ENCODE data around the gene DOCK9.

The DOCK9 gene

DNA sequence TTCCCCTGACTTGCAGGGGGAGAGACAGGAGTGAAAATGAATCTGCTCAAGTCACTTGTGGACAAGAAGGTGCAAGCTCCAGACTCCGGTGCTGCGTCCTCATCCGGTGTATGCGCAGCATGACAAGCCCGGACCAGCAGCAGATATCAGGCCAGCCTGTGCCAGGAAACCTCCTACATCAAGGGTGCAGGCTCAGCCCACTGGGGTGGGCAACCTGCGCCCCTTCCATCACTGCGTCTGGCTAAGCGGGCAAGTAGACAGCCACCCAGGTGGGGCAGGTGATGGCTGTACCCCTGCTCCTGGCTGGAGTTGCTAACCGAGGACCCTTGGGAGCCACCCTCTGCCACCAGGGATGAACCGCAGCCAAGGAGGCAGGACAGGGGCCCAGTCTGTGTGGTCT lies 192.5 kb downstream of the DOCK9 start:
- no peak for DNase-seq

DNA sequence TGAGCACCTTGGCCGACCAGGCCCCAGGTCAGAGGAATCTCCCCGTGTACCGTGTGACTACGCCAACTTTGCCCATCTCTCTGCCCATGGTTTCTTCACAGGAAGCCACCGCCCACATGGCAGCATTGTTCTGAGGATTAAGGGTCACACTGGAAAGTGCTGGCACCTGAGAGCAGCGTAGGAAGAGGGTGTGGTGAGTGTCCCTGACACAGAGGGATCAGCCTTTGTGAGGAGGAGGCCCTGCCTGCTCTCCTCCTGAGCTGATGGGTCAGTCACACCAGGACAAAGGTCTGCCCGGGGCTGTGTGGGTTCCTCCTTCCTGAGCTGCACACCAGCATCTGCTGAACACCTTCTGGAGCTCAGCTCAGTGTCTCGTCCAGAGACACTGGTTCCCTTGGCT lies 193.2 kb downstream of the DOCK9 start:
- DNase-seq: no peak

DNA sequence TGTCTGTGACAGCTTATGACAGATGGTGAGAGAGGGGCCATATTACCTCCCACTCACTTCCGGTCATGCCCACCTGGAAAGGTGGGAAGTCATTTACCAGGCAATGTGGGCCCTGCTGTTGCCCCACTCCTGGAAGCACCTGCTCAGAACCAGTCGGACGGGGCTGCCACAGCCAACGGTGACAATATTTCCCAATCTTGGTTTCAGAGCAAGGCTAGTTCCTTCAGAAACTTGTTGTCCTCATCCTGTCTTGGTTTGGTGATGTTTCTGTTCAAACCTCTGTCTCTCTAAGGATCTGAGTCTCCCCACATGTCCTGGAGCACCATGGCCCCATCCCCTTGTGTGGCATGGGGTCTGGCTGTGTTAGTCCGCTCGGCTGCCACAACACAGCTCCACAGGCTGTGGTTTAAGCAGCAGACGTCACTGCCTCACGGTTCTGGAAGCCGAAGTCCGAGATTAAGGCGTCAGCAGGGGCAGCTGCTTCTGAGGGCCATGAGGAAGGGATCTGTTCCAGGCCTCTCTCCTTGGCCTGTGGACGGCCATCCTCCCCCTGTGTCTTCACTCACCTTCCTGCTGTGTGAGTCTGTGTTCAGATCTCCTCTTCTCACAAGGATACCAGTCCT lies 193.9 kb downstream of the DOCK9 start:
- no peak for DNase-seq

DNA sequence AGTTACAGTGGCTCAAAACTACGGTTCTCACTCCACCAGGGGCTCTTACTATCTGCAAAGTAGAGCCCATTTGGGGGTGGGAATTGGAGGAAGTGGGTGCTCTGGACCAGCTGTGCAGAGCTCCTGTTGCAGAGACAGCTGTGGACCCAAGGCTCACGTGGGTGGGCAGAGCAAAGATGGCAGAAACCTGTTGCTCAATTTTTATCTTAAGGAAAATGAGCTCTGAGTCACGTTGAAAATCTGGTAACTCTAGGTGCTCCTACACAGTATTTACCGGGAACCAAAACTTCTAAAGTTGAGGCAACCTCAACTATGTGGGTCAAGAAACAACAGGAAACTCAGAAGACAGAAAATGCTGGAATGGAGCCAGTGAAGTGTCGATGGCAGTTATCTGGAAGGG lies 195.2 kb downstream of the DOCK9 start:
- DNase-seq: no peak

DNA sequence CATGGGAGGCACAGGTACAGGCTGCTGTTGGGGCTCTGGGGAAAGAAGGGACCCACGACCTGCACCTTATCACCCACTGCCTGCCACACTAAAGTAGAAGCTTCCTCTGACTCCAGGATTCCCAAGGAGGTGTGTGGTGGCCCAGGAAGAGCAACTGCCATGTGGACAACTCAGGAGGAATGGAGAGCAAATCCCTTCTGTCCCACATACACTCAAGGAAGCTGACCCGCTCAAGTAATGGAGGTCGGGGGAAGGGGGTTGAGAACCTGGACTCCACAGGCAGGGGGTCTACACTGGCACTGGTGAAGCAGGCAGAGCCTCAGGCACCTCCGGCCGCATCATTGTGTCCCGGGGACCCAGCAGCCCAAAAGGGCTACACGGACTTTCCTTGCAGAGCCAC lies 196.0 kb downstream of the DOCK9 start:
- no peak for DNase-seq

DNA sequence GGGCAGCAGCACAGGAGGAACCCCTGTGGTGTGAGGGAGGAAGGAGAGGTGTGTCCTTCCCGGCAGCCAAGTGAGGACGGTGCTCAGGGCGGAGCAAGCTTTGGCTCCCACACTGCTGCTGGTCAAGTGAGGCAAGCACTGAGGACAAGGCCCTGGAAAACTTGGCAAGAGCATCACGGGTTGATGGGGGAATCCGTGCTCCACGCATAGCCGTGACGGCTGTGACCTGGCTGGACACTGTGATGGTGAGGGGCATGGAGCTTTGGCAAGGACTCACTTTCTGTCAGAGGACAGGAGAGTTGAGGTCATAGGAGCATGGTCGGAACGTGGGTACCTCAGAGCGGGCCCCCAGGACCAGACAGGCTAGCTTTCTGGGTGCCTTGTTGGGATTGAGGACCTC lies 196.4 kb downstream of the DOCK9 start:
- no peak for DNase-seq

DNA sequence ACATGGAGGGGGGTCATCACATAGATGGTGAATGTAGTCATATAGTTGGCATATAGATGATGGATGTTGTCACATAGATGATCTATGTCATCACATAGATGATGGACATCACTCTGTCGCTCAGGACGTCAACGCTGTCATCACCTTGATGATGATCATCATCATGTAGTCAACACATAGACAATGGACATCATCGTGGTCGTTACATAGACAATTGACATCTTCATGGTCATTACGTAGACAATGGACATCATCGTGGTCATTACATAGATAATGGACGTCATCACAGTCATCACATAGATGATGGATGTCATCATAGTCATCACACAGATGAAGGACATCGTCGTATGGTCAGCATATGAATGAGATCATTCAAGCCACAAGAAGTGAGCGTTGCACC lies 196.8 kb downstream of the DOCK9 start:
- DNase-seq: no peak

DNA sequence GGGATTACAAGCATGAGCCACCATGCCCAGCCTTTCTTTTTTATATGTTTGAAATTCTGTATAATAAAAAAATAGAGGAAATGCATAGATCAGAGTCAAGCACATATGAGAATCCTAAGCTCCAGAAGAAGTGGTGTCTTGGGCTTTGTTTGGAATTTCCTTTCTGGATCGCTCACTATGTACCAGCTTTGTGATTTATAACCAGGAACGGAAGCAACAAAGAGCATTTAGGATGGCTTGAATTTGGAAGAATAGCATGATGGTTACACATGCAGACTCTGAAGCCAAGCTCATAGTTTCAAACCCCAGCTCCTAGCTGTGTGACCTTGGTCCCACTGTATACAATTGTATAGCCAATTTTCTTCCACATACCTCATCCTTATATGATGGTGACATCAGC lies 197.4 kb downstream of the DOCK9 start:
- DNase-seq: no peak

DNA sequence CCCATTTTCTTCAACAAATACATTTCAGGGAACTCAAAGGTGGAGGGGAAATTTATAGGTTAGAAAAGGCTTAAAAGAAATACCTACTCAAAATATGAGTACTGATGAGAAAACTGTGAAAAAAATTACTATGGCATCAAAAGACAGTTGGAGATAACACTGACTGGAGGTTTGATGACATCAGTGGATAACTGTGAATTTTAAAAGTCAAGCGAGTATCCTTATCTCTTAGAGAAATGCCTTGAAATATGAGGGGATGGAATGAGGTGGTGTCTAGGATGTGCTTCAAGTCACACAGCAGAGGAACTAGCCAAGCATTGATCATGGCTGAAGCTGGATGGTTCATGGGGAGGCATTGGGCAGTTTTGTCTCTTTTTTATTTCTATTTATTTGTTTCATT lies 198.2 kb downstream of the DOCK9 start:
- no peak for DNase-seq

DNA sequence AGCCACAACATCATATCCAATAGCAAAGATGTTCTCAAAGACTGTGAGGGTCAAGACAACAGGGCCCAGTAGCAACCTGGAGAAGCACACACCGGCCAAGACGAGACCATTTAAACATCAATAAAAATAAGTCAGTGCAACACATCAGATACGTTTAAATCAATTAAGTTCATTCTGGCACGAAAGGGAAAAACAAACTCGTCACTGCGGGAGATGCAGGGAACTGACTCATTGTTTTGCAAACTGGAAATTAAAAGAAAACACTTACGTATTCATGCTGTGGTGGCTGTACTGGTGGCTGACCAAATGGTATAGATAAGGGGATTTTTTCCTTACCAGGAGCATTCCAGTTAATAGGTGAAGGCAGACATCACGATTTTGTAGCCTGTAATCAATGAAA lies 199.1 kb downstream of the DOCK9 start:
- no peak for DNase-seq

DNA sequence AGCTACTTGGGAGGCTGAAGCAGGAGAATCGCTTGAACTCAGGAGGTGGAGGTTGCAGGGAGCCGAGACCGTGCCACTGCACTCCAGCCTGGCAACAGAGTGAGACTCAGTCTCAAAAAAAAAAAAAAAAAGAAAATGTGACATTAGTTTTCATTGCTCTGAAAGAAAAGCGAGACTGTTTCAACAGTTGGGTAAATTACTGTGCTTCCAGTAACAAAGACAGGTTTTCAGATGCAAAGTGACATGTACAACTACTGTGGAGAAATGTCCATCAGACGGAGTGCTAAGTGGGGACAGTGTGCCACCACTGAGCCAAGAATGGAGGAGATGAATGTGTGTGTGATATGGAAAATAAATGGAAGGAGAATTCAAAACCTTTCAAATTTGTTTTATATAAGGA lies 201.2 kb downstream of the DOCK9 start:
- DNase-seq: no peak

DNA sequence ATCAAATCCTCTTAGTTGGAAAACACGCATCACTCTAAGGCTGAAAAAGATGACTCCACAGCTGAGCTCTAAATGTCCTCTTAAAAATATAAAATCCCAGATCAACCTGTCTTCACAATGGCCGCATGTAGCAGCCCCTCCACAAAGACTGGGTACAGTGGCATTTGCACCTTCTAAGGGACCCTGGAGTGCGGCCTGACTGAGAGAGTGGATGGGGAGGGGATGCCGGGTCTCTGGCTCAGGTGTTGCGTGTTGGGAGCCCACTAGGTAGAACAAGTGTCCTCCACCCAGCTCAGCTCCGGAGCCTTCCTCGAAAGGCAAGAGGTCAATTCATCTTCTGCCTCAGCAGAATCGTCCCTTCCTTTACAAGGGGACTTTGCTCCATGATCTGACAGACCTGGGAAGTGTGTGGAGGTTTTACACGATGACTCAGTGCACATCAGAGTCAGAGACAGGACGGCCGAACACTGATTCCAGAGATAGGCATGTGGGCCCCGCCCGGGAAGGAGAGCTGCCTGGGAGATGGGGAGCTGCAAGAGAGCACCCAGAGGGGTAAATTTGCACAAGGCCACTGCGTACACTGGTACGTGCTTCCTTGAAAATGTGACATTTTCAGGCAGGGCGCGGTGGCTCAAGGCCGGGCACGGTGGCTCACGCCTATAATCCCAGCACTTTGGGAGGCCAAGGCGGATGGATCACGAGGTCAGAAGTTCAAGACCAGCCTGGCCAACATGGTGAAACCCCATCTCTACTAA lies 201.8 kb downstream of the DOCK9 start:
- no peak for DNase-seq

DNA sequence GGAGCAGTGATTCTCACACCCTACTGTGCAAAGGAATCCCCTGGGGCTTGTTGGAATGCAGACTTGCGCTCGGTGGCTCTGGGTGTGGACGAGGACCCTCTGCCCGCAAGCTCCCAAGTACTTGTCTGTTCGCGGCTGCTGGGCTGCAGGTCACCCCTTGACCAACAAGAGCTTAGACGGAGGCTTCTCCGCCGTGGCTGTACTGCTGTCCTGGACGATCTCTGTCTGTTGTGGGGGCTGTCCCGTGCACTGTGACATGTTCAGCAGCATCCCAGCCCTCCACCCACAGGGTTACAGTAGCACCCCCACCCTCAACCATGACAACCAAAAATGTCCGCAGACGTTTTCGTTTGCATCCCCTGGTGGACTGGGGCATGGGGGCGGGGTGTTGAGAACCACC lies 202.5 kb downstream of the DOCK9 start:
- DNase-seq: no peak

DNA sequence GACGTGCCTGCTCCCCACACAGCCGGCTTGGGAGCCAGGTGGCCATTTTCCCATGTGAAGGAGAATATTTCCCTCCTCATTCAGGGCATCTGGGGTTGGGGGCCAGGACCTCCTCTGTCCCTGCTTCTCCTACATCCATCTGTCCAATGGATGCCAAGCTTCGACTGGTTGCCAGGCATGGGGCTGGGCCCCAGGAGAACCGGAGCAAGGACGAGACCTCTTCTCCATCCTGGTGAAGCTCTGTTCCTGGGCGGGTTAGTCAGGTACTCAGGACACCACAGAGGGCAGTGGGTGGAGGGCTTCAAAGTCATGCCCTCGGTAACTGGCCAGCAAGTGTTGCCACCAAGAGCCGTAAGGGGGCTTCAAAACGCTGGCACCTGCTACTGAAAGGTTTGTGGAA lies 203.1 kb downstream of the DOCK9 start:
- no peak for DNase-seq

DNA sequence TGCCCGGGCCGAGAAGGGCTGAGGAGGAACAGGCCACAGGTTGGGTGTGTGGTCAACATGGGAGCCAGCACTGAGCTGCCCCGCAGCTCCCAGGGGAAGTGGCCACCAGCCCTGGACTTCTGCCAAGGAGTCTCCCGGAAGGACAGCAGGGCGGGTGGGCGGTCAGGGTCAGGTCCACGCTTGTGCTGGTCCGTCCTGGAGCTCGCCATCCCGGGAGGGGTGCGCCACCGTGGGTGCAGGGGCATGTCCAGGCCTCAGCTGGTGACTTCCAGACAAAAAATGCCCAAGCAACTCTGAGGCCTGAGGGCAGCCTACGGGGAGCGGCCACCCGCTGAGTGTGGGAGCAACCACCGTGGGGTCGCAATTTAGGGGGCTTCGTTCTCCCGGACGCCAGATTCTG lies 203.9 kb downstream of the DOCK9 start:
- DNase-seq: no peak

DNA sequence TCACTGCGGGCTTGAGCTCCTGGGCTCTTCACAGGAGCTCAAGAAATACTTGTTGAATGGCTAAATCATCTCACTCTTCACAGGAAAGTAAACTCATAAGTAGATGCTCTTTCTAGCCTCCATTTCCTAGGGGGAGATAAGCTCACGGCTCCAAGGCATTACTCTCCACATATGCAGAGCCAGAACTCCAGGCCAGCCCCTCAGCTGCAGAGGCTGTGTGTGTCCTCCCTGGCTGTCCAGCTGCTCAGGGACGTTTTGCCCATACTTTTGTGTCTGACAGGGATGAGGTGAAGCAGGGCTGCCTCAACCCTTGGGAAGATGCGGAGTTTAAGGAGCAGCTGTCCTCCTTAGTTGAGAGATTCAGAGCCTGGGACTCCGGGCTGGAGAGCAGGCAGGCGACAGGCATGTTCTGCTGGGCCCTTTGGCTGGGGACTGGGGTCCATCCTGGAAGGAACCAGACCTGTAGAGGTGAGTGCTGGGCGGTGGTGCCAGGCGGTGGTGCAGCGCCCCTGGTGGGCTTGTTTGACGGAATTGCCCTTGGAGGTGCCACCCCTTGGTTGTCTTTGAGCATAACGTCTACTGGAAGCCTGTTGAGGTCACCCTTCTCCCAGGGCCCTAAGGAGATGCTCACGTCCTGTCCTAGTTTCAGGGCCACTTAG lies 204.9 kb downstream of the DOCK9 start:
- DNase-seq: no peak

DNA sequence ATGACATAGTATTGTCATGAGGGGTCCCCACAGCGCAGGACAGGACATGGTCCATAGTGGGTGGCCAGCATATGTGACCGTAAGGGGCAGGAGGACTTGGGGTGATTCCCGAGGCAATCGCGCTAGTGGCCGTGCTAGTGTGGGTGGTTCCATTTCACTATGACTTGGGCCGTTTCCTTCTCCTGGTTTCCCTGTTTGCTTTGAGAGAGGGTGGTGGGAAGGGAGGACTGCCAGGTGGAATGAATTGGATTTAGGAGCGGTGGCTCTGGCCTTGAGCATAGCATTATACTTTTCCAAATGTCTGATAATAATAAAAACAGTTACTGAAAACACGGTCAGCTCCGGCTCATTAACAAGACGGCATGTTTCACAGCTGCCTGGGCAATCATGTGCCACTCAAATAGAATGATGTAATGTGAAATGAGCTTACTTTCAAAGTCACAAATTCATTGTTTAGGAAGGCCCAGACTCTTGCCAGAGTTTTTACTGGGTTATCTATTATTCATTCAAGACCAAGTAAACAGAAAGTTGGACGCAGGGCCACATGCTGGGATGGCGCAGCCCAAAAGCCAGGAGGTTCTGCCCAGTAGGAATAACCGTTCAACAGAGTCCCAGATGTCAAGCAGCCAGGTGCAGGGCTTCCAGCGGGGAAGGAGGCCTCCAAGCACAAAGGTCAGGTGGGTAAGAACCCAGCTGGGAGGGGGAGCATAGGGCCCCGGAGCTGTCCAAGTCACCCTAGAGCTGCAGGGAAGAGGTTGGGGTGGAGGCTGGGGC lies 205.8 kb downstream of the DOCK9 start:
- no peak for DNase-seq

DNA sequence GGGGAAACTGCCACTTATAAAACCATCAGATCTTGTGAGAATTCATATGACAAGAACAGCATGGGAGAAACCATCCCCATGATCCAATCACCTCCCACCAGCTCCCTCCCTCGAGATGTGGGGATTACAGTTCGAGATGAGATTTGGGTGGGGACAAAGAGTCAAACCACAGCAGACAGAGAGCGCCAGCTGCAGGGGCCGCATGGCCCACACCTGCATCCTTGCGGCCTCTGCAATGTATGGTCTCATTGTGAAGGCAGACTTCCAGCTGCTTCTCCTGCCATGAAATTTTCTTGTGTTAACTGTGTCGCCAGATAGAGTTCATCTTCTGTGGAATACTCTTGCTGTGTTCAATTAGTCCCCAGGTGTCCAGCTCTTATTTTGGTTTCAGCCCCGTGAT lies 208.1 kb downstream of the DOCK9 start:
- no peak for DNase-seq

DNA sequence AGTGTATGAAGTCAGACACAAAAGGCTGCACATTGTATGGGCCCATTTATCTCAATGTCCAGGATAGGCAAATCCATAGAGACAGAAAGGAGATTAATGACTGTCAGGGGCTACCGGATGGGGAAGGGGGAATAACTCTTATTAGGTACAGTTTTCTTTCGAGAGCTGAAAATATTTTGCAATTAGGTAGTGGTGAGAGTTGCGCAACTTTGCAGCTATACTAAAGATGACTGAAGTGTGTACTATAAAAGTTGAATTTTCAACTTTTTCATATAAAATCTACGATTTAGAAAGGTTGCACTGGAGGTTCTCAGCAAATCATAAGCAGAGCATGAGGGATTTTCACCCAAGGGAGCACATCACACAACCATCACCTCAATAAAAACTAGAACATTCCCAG lies 209.3 kb downstream of the DOCK9 start:
- DNase-seq: no peak

DNA sequence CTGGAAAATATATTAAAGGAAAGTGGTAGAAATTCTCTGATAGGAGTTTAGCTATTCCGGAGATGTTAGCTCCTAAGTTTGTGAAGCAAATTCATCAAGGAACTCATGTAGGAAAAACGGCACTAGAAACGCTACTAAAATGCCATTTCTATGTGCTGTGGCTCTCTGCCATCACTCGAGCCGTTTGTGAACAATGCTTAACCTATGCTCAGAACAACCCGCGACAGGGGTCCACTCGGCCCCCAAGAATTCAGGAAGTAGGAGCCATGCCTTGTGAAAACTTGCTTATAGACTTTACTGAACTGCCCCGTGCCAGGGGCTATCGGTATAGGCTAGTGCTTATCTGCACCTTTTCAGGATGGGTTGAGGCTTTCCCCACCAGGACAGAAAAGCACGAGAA lies 211.2 kb downstream of the DOCK9 start:
- no peak for DNase-seq

DNA sequence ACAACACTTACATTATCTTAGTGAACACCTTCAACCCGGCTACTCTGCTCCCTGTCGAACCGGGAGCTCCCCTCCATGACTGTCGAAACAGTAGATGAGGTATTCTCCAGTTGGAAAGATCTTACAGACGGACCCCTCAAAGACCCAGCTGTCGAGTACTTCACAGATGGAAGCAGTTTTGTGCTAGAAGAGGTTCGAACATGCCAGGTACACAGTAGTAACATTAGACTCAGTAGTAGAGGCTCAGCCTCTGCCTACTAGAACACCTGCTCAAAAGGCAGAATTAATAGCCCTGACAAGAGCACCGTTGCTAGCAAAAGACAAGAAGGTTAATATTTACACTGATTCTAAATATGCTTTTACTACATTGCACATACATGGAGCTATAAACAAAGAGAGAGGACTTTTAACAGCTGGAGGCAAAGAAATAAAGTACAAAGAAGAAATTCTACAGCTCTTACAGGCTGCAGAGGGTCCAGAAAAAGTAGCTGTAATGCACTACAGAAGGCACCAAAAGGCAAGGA lies 211.8 kb downstream of the DOCK9 start:
- DNase-seq: no peak

DNA sequence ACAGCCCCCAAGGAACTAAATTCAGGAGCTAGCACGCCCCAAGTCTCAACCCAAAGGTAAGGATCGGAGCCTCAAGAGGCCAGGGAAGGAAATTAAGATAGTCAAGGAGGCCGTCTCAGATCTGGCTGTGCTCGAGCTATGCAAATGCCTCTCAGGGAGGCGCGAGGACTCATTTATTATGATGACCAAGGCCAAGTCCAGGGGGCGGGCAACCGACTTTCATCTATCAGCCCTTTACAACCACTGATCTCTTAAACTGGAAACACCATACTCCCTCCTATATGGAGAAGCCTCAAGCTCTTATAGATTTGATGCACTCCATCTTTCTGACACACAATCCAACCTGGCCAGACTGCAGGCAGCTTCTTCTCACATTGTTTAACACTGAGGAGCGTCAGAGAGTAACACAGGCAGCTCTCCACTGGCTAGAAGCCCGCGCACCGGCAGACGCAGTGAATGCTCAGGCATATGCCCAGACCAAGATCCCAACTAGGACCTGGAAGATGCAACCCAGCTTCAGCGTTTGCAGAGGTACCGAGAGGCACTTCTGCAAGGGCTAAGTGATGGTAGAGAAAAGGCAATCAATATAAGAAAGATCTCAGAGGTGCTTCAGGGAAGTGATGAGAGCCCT lies 215.8 kb downstream of the DOCK9 start:
- no peak for DNase-seq
